ENCODE results near the gene PAN3.

The PAN3 gene

GRCh38 chr13:28229522-28230411, 91.4 kb downstream of the PAN3 start:
- no peak for DNase-seq (ENCODE audit: low read depth in 2 of 2)

GRCh38 chr13:28231642-28232041, 93.3 kb downstream of the PAN3 start:
- DNase-seq (ENCODE audit: low read depth in 2 of 2): no peak

- no peak for DNase-seq (ENCODE audit: low read depth in 2 of 2)
Observed at GRCh38 chr13:28237944-28238343, 99.6 kb downstream of the PAN3 start.

- no peak for DNase-seq (ENCODE audit: low read depth in 2 of 2)
Observed at GRCh38 chr13:28239374-28239773, 101.0 kb downstream of the PAN3 start.

- DNase-seq (ENCODE audit: low read depth in 2 of 2): no peak
Observed at GRCh38 chr13:28245465-28245864, 107.1 kb downstream of the PAN3 start.

- DNase-seq (ENCODE audit: low read depth in 2 of 2): no peak
Observed at GRCh38 chr13:28246891-28247290, 108.5 kb downstream of the PAN3 start.

GRCh38 chr13:28248080-28248479, 109.7 kb downstream of the PAN3 start:
- DNase-seq (ENCODE audit: low read depth in 2 of 2): no peak

- no peak for DNase-seq (ENCODE audit: low read depth in 2 of 2)
Observed at GRCh38 chr13:28250542-28250941, 112.2 kb downstream of the PAN3 start.

- DNase-seq (ENCODE audit: low read depth in 2 of 2): no peak
Observed at GRCh38 chr13:28251466-28251865, 113.1 kb downstream of the PAN3 start.

GRCh38 chr13:28252547-28252946, 114.2 kb downstream of the PAN3 start:
- DNase-seq (ENCODE audit: low read depth in 2 of 2): no peak

GRCh38 chr13:28257305-28257704, 119.0 kb downstream of the PAN3 start:
- DNase-seq (ENCODE audit: low read depth in 2 of 2): no peak

GRCh38 chr13:28258417-28258816, 120.1 kb downstream of the PAN3 start:
- no peak for DNase-seq (ENCODE audit: low read depth in 2 of 2)

GRCh38 chr13:28267497-28267896, 129.2 kb downstream of the PAN3 start:
- DNase-seq (ENCODE audit: low read depth in 2 of 2): no peak

GRCh38 chr13:28268800-28269223, 130.5 kb downstream of the PAN3 start:
- no peak for DNase-seq (ENCODE audit: low read depth in 2 of 2)

- no peak for DNase-seq (ENCODE audit: low read depth in 2 of 2)
Observed at GRCh38 chr13:28271056-28271840, 132.9 kb downstream of the PAN3 start.

- no peak for DNase-seq (ENCODE audit: low read depth in 2 of 2)
Observed at GRCh38 chr13:28273919-28274318, 135.6 kb downstream of the PAN3 start.

- no peak for DNase-seq (ENCODE audit: low read depth in 2 of 2)
Observed at GRCh38 chr13:28282451-28282850, 144.1 kb downstream of the PAN3 start.

GRCh38 chr13:28283600-28283999, 145.3 kb downstream of the PAN3 start:
- no peak for DNase-seq (ENCODE audit: low read depth in 2 of 2)

- DNase-seq (ENCODE audit: low read depth in 2 of 2): no peak
Observed at GRCh38 chr13:28286263-28286662, 147.9 kb downstream of the PAN3 start.

GRCh38 chr13:28297341-28297740, 159.0 kb downstream of the PAN3 start:
- DNase-seq (ENCODE audit: low read depth in 2 of 2): no peak

GRCh38 chr13:28299916-28300315, 161.6 kb downstream of the PAN3 start:
- no peak for DNase-seq (ENCODE audit: low read depth in 2 of 2)

GRCh38 chr13:28301839-28302238, 163.5 kb downstream of the PAN3 start:
- no peak for DNase-seq (ENCODE audit: low read depth in 2 of 2)

GRCh38 chr13:28306325-28306724, 168.0 kb downstream of the PAN3 start:
- DNase-seq (ENCODE audit: low read depth in 2 of 2): no peak

Data from stimulated activated CD8-positive, alpha-beta memory T cell treated with anti-CD3 and anti-CD28 coated beads, Interleukin-15, amount 100 ng/mL, for 48 hours (primary cell).